H9 (cell line): Measurements from ENCODE around the gene NPTXR. TPM values are rescaled to one million over a fixed set of nuclear protein-coding genes. Genes with fewer than 3 reads are reported as not detected.

Experiments used
- DNase-seq: peaks from one replicate; pipeline ENCODE4 v3.0.0-alpha.2; 2017
- H2AFZ ChIP-seq: one replicate; pipeline ENCODE4 v1.6.1; 2013; ENCODE audit warnings: mild to moderate bottlenecking, low read length, control low read depth, moderate library complexity
- H2AK5ac ChIP-seq: 2 replicates; pipeline ENCODE4 v1.6.1; 2013; ENCODE audit warnings: low read length, control low read depth, mixed read lengths; ENCODE audit not compliant: insufficient read length
- H2BK120ac ChIP-seq: one replicate; pipeline ENCODE4 v1.6.1; 2013; ENCODE audit warnings: low read depth, mild to moderate bottlenecking, low read length, control low read depth, inconsistent platforms; ENCODE audit not compliant: poor library complexity, severe bottlenecking
- H2BK12ac ChIP-seq: 2 replicates; pipeline ENCODE4 v1.6.1; 2013; ENCODE audit warnings: low read length, control low read depth, mixed read lengths, low read depth; ENCODE audit not compliant: insufficient read length
- H2BK15ac ChIP-seq: 2 replicates; pipeline ENCODE4 v1.6.1; 2013; ENCODE audit warnings: low read depth, low read length, control low read depth
- H2BK20ac ChIP-seq: one replicate; pipeline ENCODE4 v1.6.1; 2013; ENCODE audit warnings: low read depth, mild to moderate bottlenecking, low read length, control low read depth, inconsistent platforms; ENCODE audit not compliant: poor library complexity, severe bottlenecking
- H2BK5ac ChIP-seq: 2 replicates; pipeline ENCODE4 v1.6.1; 2013; ENCODE audit warnings: low read length, control low read depth, mixed read lengths; ENCODE audit not compliant: insufficient read length
- H3K14ac ChIP-seq: 2 replicates; pipeline ENCODE4 v1.6.1; 2013; ENCODE audit warnings: low read length, control low read depth; ENCODE audit not compliant: insufficient read depth
- H3K18ac ChIP-seq: 2 replicates; pipeline ENCODE4 v1.6.1; 2013; ENCODE audit warnings: low read depth, mild to moderate bottlenecking, mixed read lengths, low read length, control low read depth; ENCODE audit not compliant: insufficient read length
- H3K23ac ChIP-seq: 2 replicates; pipeline ENCODE4 v1.6.1; 2013; ENCODE audit warnings: low read length, control low read depth, mixed read lengths, low read depth; ENCODE audit not compliant: insufficient read length
- H3K23me2 ChIP-seq: 2 replicates; pipeline ENCODE4 v1.6.1; 2013; ENCODE audit warnings: low read depth, mild to moderate bottlenecking, mixed read lengths, low read length, control low read depth; ENCODE audit not compliant: insufficient read length, poor library complexity, severe bottlenecking
- H3K27ac ChIP-seq: 2 replicates; pipeline ENCODE4 v1.5.1; 2013; ENCODE audit warnings: low read length, control low read depth, mixed read lengths, low read depth; ENCODE audit not compliant: insufficient read length
- H3K27me3 ChIP-seq: 2 replicates; pipeline ENCODE4 v1.6.1; 2013; ENCODE audit warnings: low read length, control low read depth, inconsistent platforms; ENCODE audit not compliant: insufficient read depth
- H3K4ac ChIP-seq: 2 replicates; pipeline ENCODE4 v1.6.1; 2013; ENCODE audit warnings: low read depth, mild to moderate bottlenecking, control low read depth, inconsistent platforms, low read length, moderate library complexity
- H3K4me1 ChIP-seq: 2 replicates; pipeline ENCODE4 v1.6.1; 2013; ENCODE audit warnings: low read length, control low read depth, inconsistent platforms; ENCODE audit not compliant: insufficient read depth
- H3K4me2 ChIP-seq: 2 replicates; pipeline ENCODE4 v1.6.1; 2013; ENCODE audit warnings: low read length, control low read depth, mixed read lengths; ENCODE audit not compliant: insufficient read length, insufficient read depth
- H3K56ac ChIP-seq: 2 replicates; pipeline ENCODE4 v1.6.1; 2013; ENCODE audit warnings: low read depth, mild to moderate bottlenecking, mixed read lengths, low read length, control low read depth; ENCODE audit not compliant: insufficient read length
- H3K79me1 ChIP-seq: 2 replicates; pipeline ENCODE4 v1.6.1; 2013; ENCODE audit warnings: low read depth, mild to moderate bottlenecking, moderate library complexity, low read length, control low read depth, inconsistent platforms; ENCODE audit not compliant: insufficient read depth, poor library complexity, severe bottlenecking
- H3K79me2 ChIP-seq: 2 replicates; pipeline ENCODE4 v1.6.1; 2013; ENCODE audit warnings: low read length, control low read depth, inconsistent platforms; ENCODE audit not compliant: insufficient read depth
- H3K9ac ChIP-seq: 2 replicates; pipeline ENCODE4 v1.6.1; 2013; ENCODE audit warnings: low read length, control low read depth, mixed read lengths; ENCODE audit not compliant: insufficient read length; ENCODE audit errors: extremely low read depth
- H3K9me3 ChIP-seq: one replicate; pipeline ENCODE4 v1.6.1; 2013; ENCODE audit warnings: low read depth, low read length, inconsistent platforms; ENCODE audit not compliant: control insufficient read depth
- H3T11ph ChIP-seq: one replicate; pipeline ENCODE4 v1.6.1; 2013; ENCODE audit warnings: mild to moderate bottlenecking, low read length, control low read depth, inconsistent platforms
- H4K20me1 ChIP-seq: one replicate; pipeline ENCODE4 v1.6.1; 2013; ENCODE audit not compliant: control insufficient read depth, insufficient read length, insufficient read depth
- H4K5ac ChIP-seq: 2 replicates; pipeline ENCODE4 v1.6.1; 2013; ENCODE audit warnings: low read depth, mild to moderate bottlenecking, mixed read lengths, low read length, control low read depth; ENCODE audit not compliant: insufficient read length
- H4K8ac ChIP-seq: replicated peaks from 2 replicates; pipeline ENCODE4 v1.6.1; 2013; ENCODE audit warnings: low read length, control low read depth, mixed read lengths, low read depth; ENCODE audit not compliant: insufficient read length
- H4K91ac ChIP-seq: 2 replicates; pipeline ENCODE4 v1.6.1; 2013; ENCODE audit warnings: low read depth, mild to moderate bottlenecking, moderate library complexity, mixed read lengths, low read length, control low read depth; ENCODE audit not compliant: insufficient read length
- H3K27ac Mint-ChIP-seq, 3 experiments: 2 replicates in 2 of 3; 3 replicates in 1 of 3; pipeline ENCODE4 v1.8.0; 2020 to 2021; ENCODE audit warnings: mixed read lengths in 3 of 3, mild to moderate bottlenecking in 1 of 3, moderate library complexity in 1 of 3
- H3K27me3 Mint-ChIP-seq: 2 replicates; pipeline ENCODE4 v1.8.0; 2021; ENCODE audit warnings: low read depth, mild to moderate bottlenecking, moderate library complexity, mixed read lengths
- H3K36me3 Mint-ChIP-seq, 3 experiments: 2 replicates in 2 of 3; 3 replicates in 1 of 3; pipeline ENCODE4 v1.8.0; 2020 to 2021; ENCODE audit warnings: low read depth in 3 of 3, mixed read lengths in 3 of 3; ENCODE audit not compliant: insufficient read depth in 1 of 3
- H3K4me1 Mint-ChIP-seq, 2 experiments: 2 replicates each; pipeline ENCODE4 v1.8.0; 2020; ENCODE audit warnings: mixed read lengths in 2 of 2
- H3K4me3 Mint-ChIP-seq, 2 experiments: 2 replicates in 1 of 2; 3 replicates in 1 of 2; pipeline ENCODE4 v1.8.0; 2020 to 2021; ENCODE audit warnings: mild to moderate bottlenecking in 2 of 2, mixed read lengths in 2 of 2, moderate library complexity in 1 of 2
- H3K9me3 Mint-ChIP-seq, 2 experiments: 2 replicates in 1 of 2; 3 replicates in 1 of 2; pipeline ENCODE4 v1.8.0; 2020; ENCODE audit warnings: mild to moderate bottlenecking in 2 of 2, mixed read lengths in 2 of 2, moderate library complexity in 1 of 2
- CTCF ChIP-seq: fragments of 200-600 bp; sonication (generic); conservative IDR thresholded peaks from 3 replicates; pipeline ENCODE4 v1.8.0; 2021; ENCODE audit warnings: antibody characterized with exemption, mild to moderate bottlenecking
- WGBS: extraction: QIAGEN DNeasy Blood & Tissue Kit; methylation state at CpG from one replicate; pipeline ENCODE4 v1.1.7; 2013; ENCODE audit warnings: missing lambda C conversion rate, low lambda C conversion rate, mixed read lengths; ENCODE audit not compliant: insufficient read length; ENCODE audit errors: extremely low coverage; 5-methylcytosine and 5-hydroxymethylcytosine counted together
- total RNA-seq: library from RNA; stranded (reverse); gene quantifications from 2 replicates; pipeline ENCODE4 v1.2.1, GENCODE V29; 2021

NPTXR gene
- total RNA-seq, 1 experiment from 2014 or later: 8.1 TPM

GRCh38 chr22:38776086-38776485 is 67.7 kb downstream of the NPTXR start:
- no peak overlapping the region for H2BK12ac ChIP-seq
- no peak overlapping the region for H2BK120ac ChIP-seq
- H3K79me1 ChIP-seq: no peaks in the 10 kb centered on the region
- no peak overlapping the region; a peak in 2 of 7 replicates for H3K27ac Mint-ChIP-seq
- H4K5ac ChIP-seq: no peak overlapping the region
- H2AK5ac ChIP-seq: no peak overlapping the region
- DNase-seq: no peak
- no peak overlapping the region for H2BK15ac ChIP-seq
- H3K4ac ChIP-seq: no peak overlapping the region
- H4K91ac ChIP-seq: no peak overlapping the region
- H3K18ac ChIP-seq: no peak overlapping the region
- WGBS: no CpG with 5 or more reads among the region's 6 CpGs
- TF ChIP-seq CTCF: no peak
- H3K27me3 ChIP-seq: no peaks in the 10 kb centered on the region
- no peak overlapping the region for H3K23ac ChIP-seq
- no peaks in the 10 kb centered on the region for H4K20me1 ChIP-seq
- no peak overlapping the region for H3K56ac ChIP-seq
- H3K79me2 ChIP-seq: no peaks in the 10 kb centered on the region
- H3K23me2 ChIP-seq: no peaks in the 10 kb centered on the region
- no peak overlapping the region for H3K27ac ChIP-seq
- no peaks in the 10 kb centered on the region for H3K4me1 ChIP-seq
- no peak overlapping the region for H3T11ph ChIP-seq
- H4K8ac ChIP-seq: no peak overlapping the region
- H3K4me1 Mint-ChIP-seq: peaks cover 4 to 15% of the 10 kb centered on the region in 2 experiments
- H3K4me2 ChIP-seq: no peak overlapping the region
- no peaks in the 10 kb centered on the region for H3K9me3 ChIP-seq
- H3K36me3 Mint-ChIP-seq: no peaks in the 10 kb centered on the region
- no peaks in the 10 kb centered on the region for H3K9me3 Mint-ChIP-seq
- H2BK20ac ChIP-seq: no peak overlapping the region
- H2BK5ac ChIP-seq: no peak overlapping the region
- peaks cover 2% of the 10 kb centered on the region for H3K27me3 Mint-ChIP-seq
- H3K9ac ChIP-seq: no peak overlapping the region
- no peak overlapping the region for H3K4me3 Mint-ChIP-seq
- H2AFZ ChIP-seq: no peak overlapping the region
- no peak overlapping the region for H3K14ac ChIP-seq
